ENCODE measurements around the gene IL17RC. TPM values are rescaled to one million over a fixed set of nuclear protein-coding genes. Genes with fewer than 3 reads are reported as not detected.
A peak's percentile ranks its signal among the peaks of the same experiment; 100 is the strongest.

IL17RC gene
- total and polyA plus RNA-seq, 8 donors, result 11.9 to 55.7 (median 16.8) TPM

GRCh38 chr3:9888540-9888939 is 28.4 kb upstream of the IL17RC start:
- H3K4me3 ChIP-seq, result no peak overlapping the region
- no peaks in the 10 kb centered on the region for H3K9me3 ChIP-seq
- FAIRE-seq (no peak), DNase-seq (no peak), ATAC-seq (no peak)
- no peak for TF ChIP-seq CTCF (IDR thresholded peaks at IDR 0.05)
- H3K4me1 ChIP-seq, result peaks cover 0 to 11% (median 3%) of the 10 kb centered on the region in 3 donors
- intact Hi-C loops (cut with DNase I), result no loop called here
- no peaks in the 10 kb centered on the region for H3K27me3 ChIP-seq
- 65 to 79% methylated on average over 3 of the region's 3 CpGs for WGBS, 2 donors
- H3K36me3 ChIP-seq, result peaks cover 0 to 5% (median 0%) of the 10 kb centered on the region in 3 donors
- H3K27ac ChIP-seq, result no peak overlapping the region

- Histone ChIP-seq H3K27me3 (no peaks in the 10 kb centered on the region), H3K4me3 (no peak overlapping the region), H3K9me3 (no peaks in the 10 kb centered on the region), H3K36me3 (peaks cover 0 to 5% (median 0%) of the 10 kb centered on the region in 3 donors), H3K27ac (no peak overlapping the region), H3K4me1 (peaks cover 0 to 11% (median 3%) of the 10 kb centered on the region in 3 donors)
- DNase-seq (no peak), ATAC-seq (no peak), FAIRE-seq (no peak)
- no peak for TF ChIP-seq CTCF (IDR thresholded peaks at IDR 0.05)
- 51 to 58% methylated on average over 5 of the region's 5 CpGs for WGBS, 2 donors
- intact Hi-C loops (cut with DNase I), result no loop called here
Measured at GRCh38 chr3:9889405-9889804, 27.5 kb upstream of the IL17RC start.

- no peak for TF ChIP-seq CTCF (IDR thresholded peaks at IDR 0.05)
- 0% methylated on average over 59 to 62 of the region's 62 CpGs for WGBS, 2 donors
- DNase-seq (peak; percentile 84 to 95 (median 88)), FAIRE-seq (no peak), ATAC-seq (peak; percentile 98 to 99 (median 98))
- Histone ChIP-seq H3K4me1 (peaks cover 0 to 11% (median 3%) of the 10 kb centered on the region in 3 donors), H3K27ac (peak within 1 kb of the TSS; percentile 49 to 94 (median 88)), H3K27me3 (no peaks in the 10 kb centered on the region), H3K4me3 (peak within 1 kb of the TSS; percentile 66 to 99 (median 98)), H3K9me3 (no peaks in the 10 kb centered on the region), H3K36me3 (peaks cover 0 to 5% (median 0%) of the 10 kb centered on the region in 3 donors)
- intact Hi-C loops (cut with DNase I), result no loop called here
Measured at GRCh38 chr3:9890249-9891071, 26.4 kb upstream of the IL17RC start, which contains the start of gene JAGN1. JAGN1 (plus strand) TSS chr3:9890610; CDS start chr3:9890723, 113 bp downstream.

GRCh38 chr3:9891072-9891622 is 25.8 kb upstream of the IL17RC start:
- FAIRE-seq (no peak), DNase-seq (no peak), ATAC-seq (no peak)
- H3K27me3 ChIP-seq, result no peaks in the 10 kb centered on the region
- no peak for TF ChIP-seq CTCF (IDR thresholded peaks at IDR 0.05)
- 4 to 5% methylated on average over 12 of the region's 12 CpGs for WGBS, 2 donors
- peak overlapping the region; percentile 49 to 94 (median 88) for H3K27ac ChIP-seq
- H3K4me1 ChIP-seq, result peaks cover 0 to 11% (median 3%) of the 10 kb centered on the region in 3 donors
- peaks cover 0 to 5% (median 0%) of the 10 kb centered on the region in 3 donors for H3K36me3 ChIP-seq
- no peaks in the 10 kb centered on the region for H3K9me3 ChIP-seq
- H3K4me3 ChIP-seq, result peak overlapping the region; percentile 66 to 99 (median 98)
- intact Hi-C loops (cut with DNase I), result no loop called here

Measured in pancreas (tissue), 10 donors.